CD14-positive monocyte (primary cell): ENCODE measurements around the gene LMTK3. TPM values are rescaled to one million over a fixed set of nuclear protein-coding genes. Genes with fewer than 3 reads are reported as not detected.
A peak's percentile ranks its signal among the peaks of the same experiment; 100 is the strongest.

Experiments
- DNase-seq, 3 donors: peaks; one replicate each; pipeline ENCODE4 v3.0.0-alpha.2; 2011 to 2022
- H2AFZ ChIP-seq: 2 replicates; pipeline ENCODE4 v1.6.0; 2012; ENCODE audit warnings: mild to moderate bottlenecking, low read depth, low read length, inconsistent platforms; ENCODE audit not compliant: insufficient read depth, poor library complexity, severe bottlenecking
- H3K27ac ChIP-seq, 2 donors: 1 replicate in 1 of 2; 2 replicates in 1 of 2; pipeline ENCODE4 v1.5.1; 2012 to 2013; ENCODE audit warnings: low read length in 2 of 2, control low read depth in 1 of 2, inconsistent platforms in 1 of 2, low read depth in 1 of 2, mild to moderate bottlenecking in 1 of 2
- H3K27me3 ChIP-seq, 2 donors: one replicate each; pipeline versions ENCODE4 v1.6.0 to v1.6.1; 2011 to 2013; ENCODE audit warnings: low read length in 2 of 2; ENCODE audit not compliant: control insufficient read depth in 2 of 2, insufficient read depth in 2 of 2
- H3K36me3 ChIP-seq, 2 donors: replicated peaks in 1 of 2; 1 replicate in 1 of 2; 2 replicates in 1 of 2; pipeline versions ENCODE4 v1.5.1 to v1.6.1; 2012 to 2013; ENCODE audit warnings: low read length in 2 of 2, control low read depth in 1 of 2, inconsistent platforms in 1 of 2, mild to moderate bottlenecking in 1 of 2; ENCODE audit not compliant: insufficient read depth in 2 of 2, control insufficient read depth in 1 of 2
- H3K4me1 ChIP-seq, 2 donors: 1 replicate in 1 of 2; 2 replicates in 1 of 2; pipeline versions ENCODE4 v1.5.1 to v1.6.1; 2012 to 2013; ENCODE audit warnings: low read length in 2 of 2, control low read depth in 1 of 2, inconsistent platforms in 1 of 2, mild to moderate bottlenecking in 1 of 2, moderate library complexity in 1 of 2; ENCODE audit not compliant: insufficient read depth in 2 of 2, control insufficient read depth in 1 of 2
- H3K4me2 ChIP-seq: replicated peaks from 2 replicates; pipeline ENCODE3; 2012; ENCODE audit warnings: low read length, moderate library complexity, mild to moderate bottlenecking; ENCODE audit not compliant: poor library complexity, severe bottlenecking; ENCODE audit errors: extremely low read depth
- H3K4me3 ChIP-seq, 3 experiments: fragments of 200-600 bp in 1 of 3; sonication (generic) in 1 of 3; replicated peaks in 1 of 3; 1 replicate in 2 of 3; 2 replicates in 1 of 3; pipeline ENCODE4 v1.5.1; 2011 to 2013; ENCODE audit warnings: low read length in 3 of 3, mild to moderate bottlenecking in 3 of 3, control low read depth in 2 of 3, low read depth in 2 of 3, inconsistent platforms in 1 of 3, moderate library complexity in 1 of 3
- H3K79me2 ChIP-seq: 2 replicates; pipeline ENCODE4 v1.6.0; 2012; ENCODE audit warnings: mild to moderate bottlenecking, control low read depth, inconsistent platforms, low read length, moderate library complexity; ENCODE audit not compliant: insufficient read depth
- H3K9ac ChIP-seq: 2 replicates; pipeline ENCODE4 v1.6.0; 2017; ENCODE audit warnings: low read length, mild to moderate bottlenecking; ENCODE audit not compliant: insufficient read depth, poor library complexity, severe bottlenecking
- H3K9me3 ChIP-seq, 2 donors: replicated peaks in 1 of 2; 1 replicate in 1 of 2; 2 replicates in 1 of 2; pipeline versions ENCODE4 v1.5.1 to v1.6.1; 2012 to 2013; ENCODE audit warnings: low read length in 2 of 2, control low read depth in 1 of 2; ENCODE audit not compliant: control insufficient read depth in 1 of 2, insufficient read depth in 1 of 2
- H4K20me1 ChIP-seq: 2 replicates; pipeline ENCODE4 v1.6.0; 2012; ENCODE audit warnings: mild to moderate bottlenecking, low read length, control low read depth, moderate library complexity; ENCODE audit not compliant: insufficient read depth
- H3K27ac Mint-ChIP-seq, 7 donors: one replicate each; pipeline ENCODE4 v1.8.0; 2020; ENCODE audit warnings: mild to moderate bottlenecking in 7 of 7, mixed read lengths in 7 of 7, moderate library complexity in 6 of 7, inconsistent platforms in 2 of 7
- H3K27me3 Mint-ChIP-seq, 3 donors: one replicate each; pipeline ENCODE4 v1.8.0; 2021 to 2022; ENCODE audit warnings: low read depth in 3 of 3, mild to moderate bottlenecking in 3 of 3, mixed read lengths in 3 of 3, moderate library complexity in 3 of 3, inconsistent platforms in 1 of 3
- H3K36me3 Mint-ChIP-seq, 2 donors: one replicate each; pipeline ENCODE4 v1.8.0; 2020; ENCODE audit warnings: mixed read lengths in 2 of 2, inconsistent platforms in 1 of 2, mild to moderate bottlenecking in 1 of 2
- H3K4me1 Mint-ChIP-seq: one replicate; pipeline ENCODE4 v1.8.0; 2020; ENCODE audit warnings: mild to moderate bottlenecking, mixed read lengths
- H3K4me3 Mint-ChIP-seq, 2 donors: one replicate each; pipeline ENCODE4 v1.8.0; 2020; ENCODE audit warnings: mild to moderate bottlenecking in 2 of 2, mixed read lengths in 2 of 2, moderate library complexity in 1 of 2
- H3K9me3 Mint-ChIP-seq, 7 donors: one replicate each; pipeline ENCODE4 v1.8.0; 2020 to 2022; ENCODE audit warnings: mixed read lengths in 7 of 7, mild to moderate bottlenecking in 6 of 7, moderate library complexity in 6 of 7, inconsistent platforms in 2 of 7
- CTCF ChIP-seq: fragments of 200-600 bp; IDR thresholded peaks from one replicate; pipeline ENCODE4 v1.8.0; 2022; ENCODE audit warnings: antibody characterized with exemption, mild to moderate bottlenecking
- WGBS: methylation state at CpG from one replicate; pipeline ENCODE4 v1.1.5; 2013; ENCODE audit warnings: missing lambda C conversion rate; ENCODE audit not compliant: insufficient coverage; 5-methylcytosine and 5-hydroxymethylcytosine counted together
- intact Hi-C, 2 donors: fragments of 100-400 bp; cut with micrococcal nuclease; formaldehyde crosslinking; loops; one replicate each; pipeline versions ENCODE4 v1.15.0 to v1.15.1; 2023
- polyA plus RNA-seq, 3 donors: library from polyadenylated mRNA; depleted of rRNA in 1 of 3; unstranded in 2 of 3; stranded (reverse) in 1 of 3; fragments of 300-500 nt in 2 of 3; fragments of >200 nt in 1 of 3; fragmentation: Illumina TruSeq in 2 of 3; gene quantifications; 1 replicate in 2 of 3; 2 replicates in 1 of 3; pipeline ENCODE4 v1.2.3, GENCODE V29; 2012 to 2021

Gene LMTK3
- polyA plus RNA-seq, 3 donors = 0.08 TPM; not detected in 2

DNA sequence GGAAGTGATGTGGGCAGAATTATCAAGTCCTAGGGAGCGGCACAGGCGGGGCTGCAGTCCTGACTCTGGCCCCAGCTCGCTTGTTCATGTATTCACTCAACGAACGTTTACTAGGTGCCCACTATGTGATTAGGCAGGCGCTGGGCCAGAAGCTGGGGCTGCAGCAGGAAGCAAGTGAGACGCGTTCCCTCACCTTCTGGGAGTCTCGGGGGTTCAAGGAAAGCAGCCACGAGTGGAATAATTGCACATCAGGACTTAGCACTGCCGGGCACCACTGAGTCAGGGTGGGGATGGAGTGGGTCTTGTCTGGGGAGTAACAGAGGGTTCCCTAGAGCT, 2.5 kb upstream of the LMTK3 start:
- 65% methylated on average over 7 of the region's 11 CpGs for whole genome bisulfite sequencing
- Histone ChIP-seq H3K4me2 (peak overlapping the region; percentile 99), H3K9me3 (peaks cover 4 to 11% of the 10 kb centered on the region in 2 donors), H2AFZ (peak overlapping the region; percentile 97), H3K79me2 (no peaks in the 10 kb centered on the region), H3K4me1 (peaks cover 11 to 19% of the 10 kb centered on the region in 2 donors), H3K27me3 (peaks cover 20 to 37% of the 10 kb centered on the region in 2 donors), H3K27ac (no peak overlapping the region), H3K36me3 (no peaks in the 10 kb centered on the region), H3K9ac (no peak overlapping the region), H3K4me3 (peak overlapping the region in 1 of 3 experiments; percentile 92), H4K20me1 (no peaks in the 10 kb centered on the region)
- DNase-seq = no peak
- peak overlapping the region in 1 of 7 donors; percentile 57 for H3K27ac Mint-ChIP-seq
- H3K4me1 Mint-ChIP-seq = peaks cover 11% of the 10 kb centered on the region
- peaks cover 3 to 27% (median 17%) of the 10 kb centered on the region in 3 donors for H3K27me3 Mint-ChIP-seq
- H3K36me3 Mint-ChIP-seq = peaks cover 0 to 5% of the 10 kb centered on the region in 2 donors
- peaks cover 0 to 9% (median 6%) of the 10 kb centered on the region in 7 donors for H3K9me3 Mint-ChIP-seq
- no peak overlapping the region for H3K4me3 Mint-ChIP-seq
- TF ChIP-seq CTCF = no peak
- intact Hi-C loops = no loop called here

DNA sequence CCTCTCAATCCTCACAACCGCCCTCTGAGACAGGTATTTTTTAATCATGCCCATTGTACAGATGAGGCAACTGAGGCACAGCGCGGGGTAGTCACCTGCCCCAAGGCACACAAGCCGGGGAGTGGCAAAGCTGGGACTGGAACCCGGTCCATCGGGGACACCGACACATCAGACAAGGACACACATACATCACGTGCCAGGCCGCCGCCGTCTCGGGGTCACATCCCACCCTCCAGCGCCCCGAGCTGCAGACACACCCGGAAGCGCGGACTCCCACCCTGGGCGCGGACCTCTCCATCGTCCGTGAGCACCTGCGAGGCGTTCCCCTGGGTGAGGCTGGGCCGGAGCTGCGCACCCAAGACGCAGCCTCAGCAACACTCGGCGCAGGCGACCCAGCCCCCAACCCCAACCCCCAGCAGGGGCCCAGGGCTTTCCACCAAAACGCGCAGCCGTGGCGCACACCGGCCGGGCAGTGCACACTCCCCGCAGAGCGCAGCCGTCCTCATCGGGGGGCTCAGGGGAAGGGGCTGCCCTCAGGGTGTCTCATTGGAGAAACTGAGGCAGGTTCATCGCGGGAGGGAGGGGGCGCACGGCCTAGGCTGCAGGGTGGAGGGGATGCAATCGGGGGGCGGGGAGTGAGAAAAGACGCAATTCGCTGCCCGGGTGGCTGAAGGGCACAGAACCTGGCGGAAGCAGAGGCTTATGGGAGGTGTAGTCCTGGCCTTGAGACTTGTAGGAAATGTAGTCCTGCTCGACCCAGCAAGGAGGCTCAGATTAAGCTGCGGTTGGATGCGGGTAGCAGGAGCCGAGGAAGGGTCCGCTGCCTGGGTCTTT, 1.9 kb upstream of the LMTK3 start:
- Mint-ChIP-seq H3K4me3 (no peak overlapping the region), H3K27me3 (peaks cover 5 to 31% (median 19%) of the 10 kb centered on the region in 3 donors), H3K9me3 (peaks cover 0 to 9% (median 6%) of the 10 kb centered on the region in 7 donors), H3K27ac (peak overlapping the region in 2 of 7 donors; percentile 41 to 57), H3K36me3 (peaks cover 0 to 5% of the 10 kb centered on the region in 2 donors), H3K4me1 (peaks cover 11% of the 10 kb centered on the region)
- peaks cover 11 to 19% of the 10 kb centered on the region in 2 donors for H3K4me1 ChIP-seq
- peak; percentile 33 to 50 (median 42) for DNase-seq
- H2AFZ ChIP-seq = peak overlapping the region; percentile 97
- H3K27me3 ChIP-seq = peaks cover 20 to 37% of the 10 kb centered on the region in 2 donors
- peaks cover 4 to 11% of the 10 kb centered on the region in 2 donors for H3K9me3 ChIP-seq
- peak overlapping the region; percentile 72 to 92 (median 75) for H3K4me3 ChIP-seq
- WGBS = 2% methylated on average over 50 of the region's 54 CpGs
- H3K4me2 ChIP-seq = peak overlapping the region; percentile 99
- H3K36me3 ChIP-seq = no peaks in the 10 kb centered on the region
- peak overlapping the region; percentile 54 for H3K9ac ChIP-seq
- no peak overlapping the region for H3K27ac ChIP-seq
- no peaks in the 10 kb centered on the region for H4K20me1 ChIP-seq
- no peak for TF ChIP-seq CTCF
- no peaks in the 10 kb centered on the region for H3K79me2 ChIP-seq
- intact Hi-C loops = no loop called here
